PC-3 (cell line): ENCODE measurements around the gene HOXC9. TPM values are rescaled to one million over a fixed set of nuclear protein-coding genes. Genes with fewer than 3 reads are reported as not detected.

Experiments used
- ATAC-seq: fragments of 200-7000 bp; cut with Tn5 transposase; 2 replicates; pipeline ENCODE4 v1.9.1; 2020; ENCODE audit warnings: mild to moderate bottlenecking, moderate library complexity
- BruUV-seq: library from RNA; stranded (reverse); fragments of 400-500 nt; replicated peaks from 2 replicates; lab custom pipeline; 2021; lab: Mats Ljungman, UMichigan
- CTCF ChIA-PET: fragments of 300-600 bp; sonication (Branson Sonifier 250); formaldehyde crosslinking; loops from one replicate; lab custom pipeline; 2022; ENCODE audit warnings: antibody characterized with exemption; lab: Charles Lee
- POLR2A ChIA-PET: fragments of 300-600 bp; sonication (Branson Sonifier 250); formaldehyde crosslinking; loops from one replicate; lab custom pipeline; 2022; ENCODE audit warnings: antibody characterized with exemption; ENCODE audit not compliant: unreplicated experiment; lab: Charles Lee
- DNase-seq: peaks from one replicate; pipeline ENCODE4 v3.0.0-alpha.2; 2015
- H2AFZ ChIP-seq: fragments of 300-600 bp; sonication (generic); 2 replicates; pipeline ENCODE4 v1.6.0; 2016; ENCODE audit warnings: antibody characterized with exemption, low read length
- H3F3A ChIP-seq: fragments of 300-600 bp; sonication (generic); one replicate; pipeline ENCODE4 v1.6.0; 2017; ENCODE audit warnings: antibody characterized with exemption, low read length, control low read depth, mild to moderate bottlenecking; ENCODE audit not compliant: unreplicated experiment
- H3K27ac ChIP-seq: fragments of 300-600 bp; sonication (generic); 2 replicates; pipeline ENCODE4 v1.5.1; 2016; ENCODE audit warnings: mild to moderate bottlenecking, low read length
- H3K27me3 ChIP-seq: fragments of 300-600 bp; sonication (generic); 2 replicates; pipeline ENCODE4 v1.6.1; 2016; ENCODE audit warnings: low read length, mixed read lengths
- H3K36me3 ChIP-seq: fragments of 300-600 bp; sonication (generic); 2 replicates; pipeline ENCODE4 v1.6.1; 2016; ENCODE audit warnings: low read depth, mixed run types, low read length, mixed read lengths
- H3K4me1 ChIP-seq: fragments of 300-600 bp; sonication (generic); 2 replicates; pipeline ENCODE4 v1.5.1; 2016; ENCODE audit warnings: low read length; ENCODE audit not compliant: insufficient read depth
- H3K4me2 ChIP-seq: fragments of 300-600 bp; sonication (generic); 2 replicates; pipeline ENCODE4 v1.6.0; 2016; ENCODE audit warnings: low read length
- H3K4me3 ChIP-seq: fragments of 300-600 bp; sonication (generic); 2 replicates; pipeline ENCODE4 v1.5.1; 2016; ENCODE audit warnings: mild to moderate bottlenecking, low read length, mixed read lengths
- H3K79me2 ChIP-seq: fragments of 300-600 bp; sonication (generic); 2 replicates; pipeline ENCODE4 v1.6.1; 2017; ENCODE audit warnings: low read length, mixed read lengths
- H3K9ac ChIP-seq: fragments of 300-600 bp; sonication (generic); 2 replicates; pipeline ENCODE4 v1.6.0; 2016; ENCODE audit warnings: mild to moderate bottlenecking, low read length
- H3K9me2 ChIP-seq: fragments of 300-600 bp; sonication (generic); replicated peaks from 2 replicates; pipeline ENCODE4 v1.6.1; 2016; ENCODE audit warnings: mixed run types, low read length, mixed read lengths
- H3K9me3 ChIP-seq: fragments of 300-600 bp; sonication (generic); 2 replicates; pipeline ENCODE4 v1.6.1; 2016; ENCODE audit warnings: low read length, mixed read lengths
- H4K20me1 ChIP-seq: fragments of 300-600 bp; sonication (generic); 2 replicates; pipeline ENCODE4 v1.6.1; 2016; ENCODE audit warnings: low read length, mixed read lengths
- EZH2 ChIP-seq: fragments of 300-600 bp; sonication (generic); IDR thresholded peaks from one replicate; pipeline ENCODE4 v1.6.1; 2017; ENCODE audit warnings: antibody characterized with exemption, mild to moderate bottlenecking, low read length; ENCODE audit not compliant: unreplicated experiment
- EZH2phosphoT487 ChIP-seq: fragments of 300-600 bp; sonication (generic); IDR thresholded peaks from 2 replicates; pipeline ENCODE4 v1.6.1; 2018; ENCODE audit warnings: mild to moderate bottlenecking, antibody characterized with exemption, low read length, borderline replicate concordance
- intact Hi-C: fragments of 100-400 bp; cut with micrococcal nuclease; formaldehyde crosslinking; loops from 2 replicates; pipeline ENCODE4 v1.9.0; 2023
- total RNA-seq: library from RNA; depleted of rRNA; stranded (reverse); fragments of >200 nt; gene quantifications from 2 replicates; pipeline ENCODE4 v1.2.3, GENCODE V29; 2014
- TF ChIP-seq, protein P1 (sequence below): fragments of 300-600 bp; sonication (generic); conservative IDR thresholded peaks from 2 replicates; pipeline ENCODE4 v1.5.1; 2017; ENCODE audit warnings: antibody characterized with exemption, low read depth, mild to moderate bottlenecking, low read length

The HOXC9 gene
- total RNA-seq, 1 experiment from 2014 or later, result 1.5 TPM

DNA sequence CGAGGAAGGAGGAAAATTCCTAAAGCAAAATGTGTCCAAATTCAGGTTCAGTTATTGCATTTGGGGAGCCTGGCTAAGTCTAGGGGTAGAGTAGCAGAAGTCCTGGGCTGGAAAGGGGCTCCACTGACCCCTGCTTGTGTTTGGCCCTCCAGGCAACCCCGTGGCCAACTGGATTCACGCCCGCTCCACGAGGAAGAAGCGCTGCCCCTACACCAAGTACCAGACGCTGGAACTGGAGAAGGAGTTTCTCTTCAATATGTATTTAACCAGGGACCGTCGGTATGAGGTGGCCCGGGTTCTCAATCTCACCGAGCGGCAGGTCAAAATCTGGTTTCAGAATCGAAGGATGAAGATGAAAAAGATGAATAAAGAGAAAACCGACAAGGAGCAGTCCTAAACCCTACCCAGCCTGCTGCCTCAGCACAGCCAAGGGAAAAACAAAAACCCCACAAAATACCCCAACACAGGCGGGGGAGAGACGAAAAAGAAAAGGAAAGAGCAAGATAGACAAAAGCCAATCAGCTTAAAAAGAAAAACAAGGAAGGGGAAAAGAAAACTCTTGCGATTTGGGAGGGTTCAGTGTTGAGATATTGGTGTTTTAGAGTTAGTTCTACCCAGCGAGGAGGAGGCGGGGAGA is 2.4 kb downstream of the HOXC9 start:
- Histone ChIP-seq H3F3A (no peaks in the 10 kb centered on the region), H3K9me3 (no peaks in the 10 kb centered on the region), H3K27ac (no peak overlapping the region), H3K79me2 (peaks cover 16% of the 10 kb centered on the region; the same call in 1 of the 2 replicates), H3K36me3 (no peaks in the 10 kb centered on the region), H2AFZ (no peak overlapping the region), H3K4me3 (no peak overlapping the region), H3K9me2 (no peaks in the 10 kb centered on the region), H4K20me1 (no peaks in the 10 kb centered on the region), H3K4me1 (peaks cover 10% of the 10 kb centered on the region), H3K9ac (no peak overlapping the region), H3K27me3 (no peaks in the 10 kb centered on the region), H3K4me2 (no peak overlapping the region)
- intact Hi-C loops, result no loop called here
- ATAC-seq (no peak), DNase-seq (no peak)
- no TSS peak for BruUV-seq
- ChIA-PET CTCF (interaction anchor here (0.6 kb wide), 1 partner anchor 245 kb away, joined by 15 read pairs; no protein-coding TSS in a partner anchor), POLR2A (no interaction called here)
- TF ChIP-seq EZH2phosphoT487, result no peak
- TF ChIP-seq EZH2, result no peak
- TF ChIP-seq, protein P1, sequence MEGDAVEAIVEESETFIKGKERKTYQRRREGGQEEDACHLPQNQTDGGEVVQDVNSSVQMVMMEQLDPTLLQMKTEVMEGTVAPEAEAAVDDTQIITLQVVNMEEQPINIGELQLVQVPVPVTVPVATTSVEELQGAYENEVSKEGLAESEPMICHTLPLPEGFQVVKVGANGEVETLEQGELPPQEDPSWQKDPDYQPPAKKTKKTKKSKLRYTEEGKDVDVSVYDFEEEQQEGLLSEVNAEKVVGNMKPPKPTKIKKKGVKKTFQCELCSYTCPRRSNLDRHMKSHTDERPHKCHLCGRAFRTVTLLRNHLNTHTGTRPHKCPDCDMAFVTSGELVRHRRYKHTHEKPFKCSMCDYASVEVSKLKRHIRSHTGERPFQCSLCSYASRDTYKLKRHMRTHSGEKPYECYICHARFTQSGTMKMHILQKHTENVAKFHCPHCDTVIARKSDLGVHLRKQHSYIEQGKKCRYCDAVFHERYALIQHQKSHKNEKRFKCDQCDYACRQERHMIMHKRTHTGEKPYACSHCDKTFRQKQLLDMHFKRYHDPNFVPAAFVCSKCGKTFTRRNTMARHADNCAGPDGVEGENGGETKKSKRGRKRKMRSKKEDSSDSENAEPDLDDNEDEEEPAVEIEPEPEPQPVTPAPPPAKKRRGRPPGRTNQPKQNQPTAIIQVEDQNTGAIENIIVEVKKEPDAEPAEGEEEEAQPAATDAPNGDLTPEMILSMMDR, result no peak

DNA sequence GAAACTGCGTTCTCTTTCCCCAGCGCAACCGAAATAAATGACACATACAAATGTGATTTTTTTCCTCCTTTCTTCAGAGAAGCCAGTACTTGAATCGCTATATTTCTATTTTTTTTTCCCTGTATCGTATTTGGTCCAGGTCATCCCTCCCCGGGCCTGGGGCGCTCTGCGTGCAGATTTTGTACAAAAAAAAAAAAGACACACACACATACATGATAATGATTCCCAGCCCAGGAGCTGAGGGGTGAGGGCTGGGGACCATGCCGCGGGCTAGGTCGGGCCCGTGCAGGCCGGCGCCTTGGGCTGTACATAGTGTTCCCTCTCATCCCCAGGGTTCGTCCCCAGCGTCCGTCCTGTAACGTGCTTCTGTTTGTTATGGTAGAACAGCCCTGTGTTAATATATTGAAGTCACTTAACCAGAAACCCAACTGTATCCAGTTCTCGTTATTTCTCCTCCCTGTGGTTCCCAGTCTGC is 3.0 kb downstream of the HOXC9 start:
- ATAC-seq (no peak), DNase-seq (no peak)
- BruUV-seq, result no TSS peak
- H3K9me3 ChIP-seq, result no peaks in the 10 kb centered on the region
- H3K27ac ChIP-seq, result no peak overlapping the region
- intact Hi-C loops, result no loop called here
- no peaks in the 10 kb centered on the region for H3K9me2 ChIP-seq
- H3K9ac ChIP-seq, result no peak overlapping the region
- no peak overlapping the region for H3K4me3 ChIP-seq
- no peaks in the 10 kb centered on the region for H4K20me1 ChIP-seq
- TF ChIP-seq, protein P1, result no peak
- TF ChIP-seq EZH2phosphoT487 (no peak), EZH2 (no peak)
- peaks cover 11% of the 10 kb centered on the region for H3K4me1 ChIP-seq
- no peak overlapping the region for H3K4me2 ChIP-seq
- POLR2A ChIA-PET, result no interaction called here
- H2AFZ ChIP-seq, result no peak overlapping the region
- no peaks in the 10 kb centered on the region for H3K27me3 ChIP-seq
- no peaks in the 10 kb centered on the region for H3F3A ChIP-seq
- CTCF ChIA-PET, result no interaction called here
- peaks cover 10% of the 10 kb centered on the region; the same call in 1 of the 2 replicates for H3K79me2 ChIP-seq
- no peaks in the 10 kb centered on the region for H3K36me3 ChIP-seq

DNA sequence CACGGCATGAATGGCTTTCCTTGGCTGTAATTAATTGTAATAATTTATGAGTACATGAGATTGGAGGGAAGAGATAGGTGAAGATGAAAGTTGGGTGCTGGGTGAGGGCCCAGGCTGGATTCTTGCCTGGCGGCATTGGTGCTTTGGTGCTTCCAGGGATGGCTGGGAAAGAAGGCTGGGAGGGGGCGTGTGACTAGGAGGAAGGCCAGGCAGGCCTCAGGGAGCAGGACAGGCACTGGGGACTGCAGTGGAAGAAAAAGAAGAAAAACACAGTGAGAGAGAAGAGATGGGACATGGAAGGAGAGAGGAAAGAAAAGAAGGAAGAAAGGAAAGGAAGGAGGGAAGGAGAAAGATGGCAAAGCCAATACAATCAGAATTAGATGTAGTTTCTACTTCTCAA is 3.7 kb downstream of the HOXC9 start:
- ATAC-seq (no peak), DNase-seq (no peak)
- H3K9me3 ChIP-seq, result no peaks in the 10 kb centered on the region
- no peaks in the 10 kb centered on the region for H3K9me2 ChIP-seq
- H3K36me3 ChIP-seq, result no peaks in the 10 kb centered on the region
- H3K79me2 ChIP-seq, result peaks cover 6% of the 10 kb centered on the region; the same call in 1 of the 2 replicates
- no peak overlapping the region for H3K4me2 ChIP-seq
- no peak overlapping the region for H2AFZ ChIP-seq
- POLR2A ChIA-PET, result no interaction called here
- TF ChIP-seq EZH2phosphoT487 (no peak), EZH2 (no peak)
- TF ChIP-seq, protein P1, result no peak
- H3K4me1 ChIP-seq, result peaks cover 12% of the 10 kb centered on the region
- H3K27me3 ChIP-seq, result no peaks in the 10 kb centered on the region
- H4K20me1 ChIP-seq, result no peaks in the 10 kb centered on the region
- no peaks in the 10 kb centered on the region for H3F3A ChIP-seq
- H3K9ac ChIP-seq, result no peak overlapping the region
- intact Hi-C loops, result no loop called here
- H3K4me3 ChIP-seq, result no peak overlapping the region
- H3K27ac ChIP-seq, result no peak overlapping the region
- no TSS peak for BruUV-seq
- CTCF ChIA-PET, result interaction anchor here (0.7 to 1.0 kb wide), 2 partner anchors 205 to 878 kb away, joined by 3 to 5 read pairs; no protein-coding TSS in a partner anchor
